ENCODE measurements around the gene PFN3.
A peak's percentile ranks its signal among the peaks of the same experiment; 100 is the strongest.

DNA sequence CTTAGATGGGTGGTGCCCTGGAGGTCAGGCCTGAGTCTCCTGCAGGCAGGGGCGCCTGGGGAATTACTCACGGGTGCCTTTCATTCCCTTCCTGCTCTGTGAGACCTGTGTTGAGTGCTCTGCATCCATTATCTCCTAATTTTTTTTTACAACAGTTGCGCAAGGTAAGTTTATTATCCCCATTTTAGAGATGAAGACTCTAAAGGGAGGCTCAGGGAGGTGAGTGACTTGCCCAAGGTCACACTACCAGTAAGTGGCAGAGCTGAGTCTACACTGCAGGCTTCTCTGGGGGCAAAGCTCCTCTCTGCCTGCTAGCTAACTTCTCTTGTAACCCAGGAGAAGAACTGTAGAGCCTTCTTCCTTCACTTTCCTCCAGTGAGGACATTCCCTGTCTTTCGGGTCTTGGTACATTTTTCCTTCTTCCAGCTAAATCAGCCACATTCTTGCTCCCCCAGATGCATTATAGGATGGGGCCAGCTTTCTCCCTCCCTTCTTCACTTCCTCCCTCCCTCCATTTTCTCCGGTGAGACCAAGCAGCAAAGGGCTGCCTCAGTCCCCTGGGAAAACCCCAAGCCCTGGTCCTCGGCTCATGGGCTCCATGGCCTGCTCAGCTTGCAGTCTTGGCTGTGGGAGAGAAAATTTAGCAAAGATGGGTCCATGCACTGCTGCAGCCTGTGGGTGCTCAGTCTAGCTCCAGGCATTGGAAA, 47.9 kb upstream of the PFN3 start:
- TF ChIP-seq POLR2AphosphoS5 (IDR thresholded peaks at IDR 0.05) = peak in 1 of 3 donors; percentile 16
- TF ChIP-seq, protein P1, sequence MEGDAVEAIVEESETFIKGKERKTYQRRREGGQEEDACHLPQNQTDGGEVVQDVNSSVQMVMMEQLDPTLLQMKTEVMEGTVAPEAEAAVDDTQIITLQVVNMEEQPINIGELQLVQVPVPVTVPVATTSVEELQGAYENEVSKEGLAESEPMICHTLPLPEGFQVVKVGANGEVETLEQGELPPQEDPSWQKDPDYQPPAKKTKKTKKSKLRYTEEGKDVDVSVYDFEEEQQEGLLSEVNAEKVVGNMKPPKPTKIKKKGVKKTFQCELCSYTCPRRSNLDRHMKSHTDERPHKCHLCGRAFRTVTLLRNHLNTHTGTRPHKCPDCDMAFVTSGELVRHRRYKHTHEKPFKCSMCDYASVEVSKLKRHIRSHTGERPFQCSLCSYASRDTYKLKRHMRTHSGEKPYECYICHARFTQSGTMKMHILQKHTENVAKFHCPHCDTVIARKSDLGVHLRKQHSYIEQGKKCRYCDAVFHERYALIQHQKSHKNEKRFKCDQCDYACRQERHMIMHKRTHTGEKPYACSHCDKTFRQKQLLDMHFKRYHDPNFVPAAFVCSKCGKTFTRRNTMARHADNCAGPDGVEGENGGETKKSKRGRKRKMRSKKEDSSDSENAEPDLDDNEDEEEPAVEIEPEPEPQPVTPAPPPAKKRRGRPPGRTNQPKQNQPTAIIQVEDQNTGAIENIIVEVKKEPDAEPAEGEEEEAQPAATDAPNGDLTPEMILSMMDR (IDR thresholded peaks at IDR 0.05 in 8 of 11, conservative IDR thresholded peaks at IDR 0.05 in 3 of 11) = no peak

Data from spleen (tissue), 7 donors.